IgD-negative memory B cell (primary cell): Measurements from ENCODE around the gene TEX50. TPM values are rescaled to one million over a fixed set of nuclear protein-coding genes. Genes with fewer than 3 reads are reported as not detected.
"Not testable (repeated sequence)": the region's sequence is repeated elsewhere in the genome, so short reads cannot be mapped to it uniquely, and the experiment has no call there.

ENCODE experiments used
- H3K27ac Mint-ChIP-seq, 3 donors: one replicate each; pipeline ENCODE4 v1.8.0; 2020 to 2022; ENCODE audit warnings: mild to moderate bottlenecking in 3 of 3, mixed read lengths in 3 of 3, moderate library complexity in 1 of 3
- H3K27me3 Mint-ChIP-seq: one replicate; pipeline ENCODE4 v1.8.0; 2021; ENCODE audit warnings: mixed read lengths
- H3K36me3 Mint-ChIP-seq: one replicate; pipeline ENCODE4 v1.8.0; 2020; ENCODE audit warnings: mild to moderate bottlenecking, mixed read lengths
- H3K4me1 Mint-ChIP-seq, 3 donors: one replicate each; pipeline ENCODE4 v1.8.0; 2020 to 2022; ENCODE audit warnings: mixed read lengths in 3 of 3, mild to moderate bottlenecking in 1 of 3
- H3K4me3 Mint-ChIP-seq, 4 donors: one replicate each; pipeline ENCODE4 v1.8.0; 2020 to 2022; ENCODE audit warnings: mild to moderate bottlenecking in 4 of 4, mixed read lengths in 4 of 4, moderate library complexity in 3 of 4
- H3K9me3 Mint-ChIP-seq, 3 donors: one replicate each; pipeline ENCODE4 v1.8.0; 2020 to 2021; ENCODE audit warnings: mixed read lengths in 3 of 3, mild to moderate bottlenecking in 1 of 3
- polyA plus RNA-seq: library from polyadenylated mRNA; unstranded; fragments of 300-500 nt; fragmentation: Illumina TruSeq; gene quantifications from one replicate; pipeline ENCODE4 v1.2.3, GENCODE V29; 2021

TEX50 gene
- polyA plus RNA-seq, 1 donor from 2014 or later: not detected

GRCh38 chr1:173642450-173643139 is 7.5 kb downstream of the TEX50 start:
- not testable (repeated sequence) for H3K27me3 Mint-ChIP-seq, H3K36me3 Mint-ChIP-seq, H3K9me3 Mint-ChIP-seq, H3K4me1 Mint-ChIP-seq, H3K27ac Mint-ChIP-seq, H3K4me3 Mint-ChIP-seq

DNA sequence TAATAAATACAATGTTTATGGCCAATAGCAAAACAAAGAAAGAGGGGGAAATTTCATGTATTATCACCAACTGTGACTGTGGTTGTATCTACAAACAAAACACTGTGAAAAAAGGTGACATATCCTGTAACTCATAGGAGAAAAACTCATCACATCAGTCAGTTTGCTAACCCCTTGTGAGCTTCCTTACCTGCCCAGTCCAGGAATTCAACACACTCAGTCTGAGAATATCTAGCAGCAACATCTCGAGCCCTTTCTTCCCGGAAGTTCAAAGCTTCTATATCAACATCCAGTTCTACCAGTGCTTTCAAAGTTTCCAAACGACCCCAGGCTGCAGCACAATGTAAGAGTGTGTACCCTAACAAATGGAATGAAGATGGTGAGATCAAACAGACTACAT is 11.5 kb downstream of the TEX50 start:
- peaks cover 0 to 7% (median 4%) of the 10 kb centered on the region in 3 donors for H3K9me3 Mint-ChIP-seq
- H3K4me3 Mint-ChIP-seq: no peak overlapping the region
- no peaks in the 10 kb centered on the region for H3K36me3 Mint-ChIP-seq
- H3K27ac Mint-ChIP-seq: no peak overlapping the region
- H3K27me3 Mint-ChIP-seq: peaks cover 1% of the 10 kb centered on the region
- H3K4me1 Mint-ChIP-seq: no peaks in the 10 kb centered on the region

- Mint-ChIP-seq H3K36me3 (no peaks in the 10 kb centered on the region), H3K4me3 (no peak overlapping the region), H3K27me3 (peaks cover 1% of the 10 kb centered on the region), H3K27ac (no peak overlapping the region), H3K4me1 (no peaks in the 10 kb centered on the region), H3K9me3 (peaks cover 0 to 8% (median 0%) of the 10 kb centered on the region in 3 donors)
These were observed 13.9 kb downstream of the TEX50 start for GRCh38 chr1:173648880-173649605.

- peaks cover 0 to 2% (median 0%) of the 10 kb centered on the region in 3 donors for H3K9me3 Mint-ChIP-seq
- H3K36me3 Mint-ChIP-seq: peaks cover 4% of the 10 kb centered on the region
- H3K4me3 Mint-ChIP-seq: no peak overlapping the region
- H3K27me3 Mint-ChIP-seq: peaks cover 11% of the 10 kb centered on the region
- no peaks in the 10 kb centered on the region for H3K4me1 Mint-ChIP-seq
- H3K27ac Mint-ChIP-seq: no peak overlapping the region
These were observed 25.2 kb downstream of the TEX50 start for GRCh38 chr1:173660306-173660705.

- Mint-ChIP-seq H3K27me3 (peaks cover 7% of the 10 kb centered on the region), H3K4me1 (no peaks in the 10 kb centered on the region), H3K27ac (no peak overlapping the region), H3K36me3 (peaks cover 1% of the 10 kb centered on the region), H3K9me3 (no peaks in the 10 kb centered on the region), H3K4me3 (no peak overlapping the region)
These were observed 26.1 kb downstream of the TEX50 start for GRCh38 chr1:173661271-173661670.

GRCh38 chr1:173661763-173662162 is 26.6 kb downstream of the TEX50 start:
- H3K4me3 Mint-ChIP-seq: no peak overlapping the region
- H3K9me3 Mint-ChIP-seq: no peaks in the 10 kb centered on the region

DNA sequence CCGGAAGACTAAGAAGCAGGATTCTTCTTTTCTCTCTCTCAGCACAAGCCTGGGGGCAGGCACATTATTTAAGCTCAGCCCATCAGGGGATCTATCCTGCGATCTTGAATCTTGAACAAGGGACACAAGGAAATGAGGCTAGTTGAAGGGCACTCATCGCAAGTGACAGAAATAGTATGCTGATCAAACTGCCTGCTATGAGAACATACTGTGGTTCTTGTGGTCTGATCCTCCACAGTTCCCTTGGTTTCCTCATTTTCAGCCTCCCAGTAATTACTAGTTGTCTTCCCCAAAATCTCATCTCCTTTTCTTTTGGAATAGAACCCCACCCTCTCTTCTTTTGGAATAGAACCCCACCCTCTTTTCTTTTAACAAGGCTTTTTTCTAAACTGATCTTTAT is 28.0 kb downstream of the TEX50 start:
- peaks cover 1% of the 10 kb centered on the region for H3K36me3 Mint-ChIP-seq
- peaks cover 7% of the 10 kb centered on the region for H3K27me3 Mint-ChIP-seq
- H3K4me3 Mint-ChIP-seq: no peak overlapping the region
- no peak overlapping the region for H3K27ac Mint-ChIP-seq
- H3K9me3 Mint-ChIP-seq: no peaks in the 10 kb centered on the region
- H3K4me1 Mint-ChIP-seq: no peaks in the 10 kb centered on the region

More at GRCh38 chr1:173661763-173662162, 26.6 kb downstream of the TEX50 start:
- Mint-ChIP-seq H3K27me3 (peaks cover 7% of the 10 kb centered on the region), H3K4me1 (no peaks in the 10 kb centered on the region), H3K27ac (no peak overlapping the region), H3K36me3 (peaks cover 1% of the 10 kb centered on the region)

DNA sequence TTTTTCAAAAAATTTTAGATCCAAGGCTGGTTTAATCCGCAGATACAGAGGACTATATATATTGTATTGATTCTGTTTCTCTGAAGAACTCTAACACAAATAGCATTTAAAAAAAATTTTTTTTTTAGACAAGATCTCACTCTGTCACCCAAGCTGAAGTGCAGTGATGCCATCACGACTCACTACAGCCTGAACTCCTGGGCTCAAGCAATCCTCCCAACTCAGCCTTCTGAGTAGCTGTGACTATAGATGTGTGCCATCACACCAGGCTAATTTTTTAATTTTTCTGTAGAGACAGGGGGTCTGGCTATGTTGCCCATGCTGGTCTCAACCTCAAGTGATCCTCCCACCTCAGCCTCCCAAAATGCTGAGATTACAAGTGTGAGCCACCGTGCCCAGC is 31.5 kb downstream of the TEX50 start:
- H3K4me1 Mint-ChIP-seq: peaks cover 4 to 6% (median 5%) of the 10 kb centered on the region in 3 donors
- H3K4me3 Mint-ChIP-seq: no peak overlapping the region
- H3K9me3 Mint-ChIP-seq: no peaks in the 10 kb centered on the region
- no peak overlapping the region for H3K27ac Mint-ChIP-seq
- H3K36me3 Mint-ChIP-seq: no peaks in the 10 kb centered on the region
- H3K27me3 Mint-ChIP-seq: peaks cover 32% of the 10 kb centered on the region

DNA sequence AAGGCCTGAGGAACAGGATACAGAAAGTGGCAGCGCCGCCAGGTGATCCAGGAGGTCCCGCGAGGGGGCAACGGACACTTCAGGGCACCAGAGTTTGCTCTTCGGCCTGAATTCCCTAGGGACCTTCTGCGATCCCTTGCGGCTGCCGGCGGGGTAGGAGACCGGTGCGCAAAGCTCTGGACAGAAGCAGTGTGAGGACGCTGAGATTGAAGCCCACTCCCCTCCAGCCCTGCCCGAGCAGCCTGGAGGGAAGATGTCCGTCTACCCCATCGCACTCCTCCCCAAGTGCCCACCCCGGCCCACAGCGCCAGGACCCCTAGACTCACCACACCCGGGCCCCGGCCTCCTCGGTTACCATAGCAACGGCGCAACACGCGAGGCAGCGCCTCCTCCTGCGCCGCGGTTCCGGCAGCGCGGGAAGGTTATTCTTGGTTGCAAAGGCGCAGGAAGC is 34.4 kb downstream of the TEX50 start, which contains the start of gene ANKRD45:
Gene ANKRD45 (minus strand): TSS at position 361 of the 451 bp plus-strand sequence. CDS start 10,433 bp downstream, outside the sequence.
- Mint-ChIP-seq H3K27me3 (peaks cover 27% of the 10 kb centered on the region), H3K36me3 (no peaks in the 10 kb centered on the region), H3K4me3 (peak within 1 kb of the TSS in 2 of 4 donors; percentile 82 to 84), H3K9me3 (no peaks in the 10 kb centered on the region), H3K27ac (peak within 1 kb of the TSS in 1 of 3 donors; percentile 59), H3K4me1 (peaks cover 4 to 6% (median 5%) of the 10 kb centered on the region in 3 donors)

GRCh38 chr1:173674496-173674895 is 39.4 kb downstream of the TEX50 start:
- H3K27ac Mint-ChIP-seq, H3K4me1 Mint-ChIP-seq, H3K4me3 Mint-ChIP-seq, H3K9me3 Mint-ChIP-seq, H3K36me3 Mint-ChIP-seq: not testable (repeated sequence)
- H3K27me3 Mint-ChIP-seq: peaks cover 26% of the 10 kb centered on the region

DNA sequence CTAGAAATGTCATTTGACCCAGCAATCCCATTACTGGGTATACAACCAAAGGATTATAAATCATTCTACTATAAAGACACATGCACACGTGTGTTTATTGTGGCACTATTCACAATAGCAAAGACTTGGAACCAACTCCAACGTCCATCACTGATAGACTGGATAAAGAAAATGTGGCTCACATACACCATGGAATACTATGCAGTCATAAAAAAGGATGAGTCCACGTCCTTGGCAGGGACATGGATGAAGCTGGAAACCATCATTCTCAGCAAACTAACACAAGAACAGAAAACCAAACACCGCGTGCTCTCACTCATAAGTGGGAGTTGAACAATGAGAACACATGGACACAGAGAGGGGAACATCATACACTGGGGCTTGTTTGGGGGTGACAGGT is 45.0 kb downstream of the TEX50 start:
- not testable (repeated sequence) for H3K27me3 Mint-ChIP-seq, H3K36me3 Mint-ChIP-seq, H3K9me3 Mint-ChIP-seq

DNA sequence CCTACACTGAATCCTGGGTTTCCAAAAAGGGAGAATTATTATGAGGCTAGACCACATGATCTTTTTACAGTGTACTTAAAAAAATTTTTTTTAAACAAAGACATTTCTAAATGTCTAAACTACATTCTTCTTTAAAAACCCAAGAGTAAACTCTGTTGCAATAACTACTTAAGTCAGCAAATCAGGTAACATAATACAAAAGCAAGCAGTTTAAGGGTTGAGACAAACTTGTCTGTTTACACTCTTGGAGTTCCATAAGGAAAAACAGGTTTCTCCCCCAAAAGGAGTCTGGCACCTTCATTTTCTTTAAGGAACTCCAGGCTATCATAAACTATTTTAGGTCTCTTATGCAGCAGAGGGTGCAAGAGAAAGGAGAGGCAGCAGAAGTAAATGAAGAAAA is 47.0 kb downstream of the TEX50 start:
- no peak overlapping the region for H3K27ac Mint-ChIP-seq
- no peak overlapping the region for H3K4me3 Mint-ChIP-seq
- H3K36me3 Mint-ChIP-seq: peaks cover 2% of the 10 kb centered on the region
- peaks cover 0 to 2% (median 0%) of the 10 kb centered on the region in 3 donors for H3K4me1 Mint-ChIP-seq
- H3K9me3 Mint-ChIP-seq: peaks cover 0 to 5% (median 2%) of the 10 kb centered on the region in 3 donors
- peaks cover 6% of the 10 kb centered on the region for H3K27me3 Mint-ChIP-seq

More for the DNA sequence above, 45.0 kb downstream of the TEX50 start:
- not testable (repeated sequence) for H3K4me3 Mint-ChIP-seq, H3K4me1 Mint-ChIP-seq, H3K27ac Mint-ChIP-seq

- not testable (repeated sequence) for H3K4me1 Mint-ChIP-seq
These were observed 48.7 kb downstream of the TEX50 start for GRCh38 chr1:173683838-173684237.

DNA sequence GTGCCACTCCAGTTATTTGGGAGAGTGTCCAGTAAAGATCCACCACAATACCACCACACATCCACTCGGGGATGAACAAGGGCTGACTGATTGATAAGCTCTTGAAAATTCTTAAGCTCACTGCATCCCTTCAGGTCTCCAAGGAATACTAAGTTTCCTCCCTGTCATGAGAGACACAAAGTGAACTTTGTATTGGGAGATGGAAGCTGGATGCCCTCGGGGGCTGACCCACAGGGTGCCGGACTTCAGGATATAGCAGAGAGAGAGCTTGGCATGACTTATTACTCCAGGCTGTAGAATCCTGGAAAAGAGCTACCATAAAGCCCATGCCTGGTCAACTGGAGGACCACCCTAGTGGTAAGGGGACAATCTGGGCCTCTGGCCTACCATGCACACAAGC is 50.0 kb downstream of the TEX50 start:
- H3K27me3 Mint-ChIP-seq, H3K9me3 Mint-ChIP-seq, H3K4me3 Mint-ChIP-seq, H3K27ac Mint-ChIP-seq, H3K36me3 Mint-ChIP-seq, H3K4me1 Mint-ChIP-seq: not testable (repeated sequence)

More at GRCh38 chr1:173683838-173684237, 48.7 kb downstream of the TEX50 start:
- not testable (repeated sequence) for H3K4me3 Mint-ChIP-seq, H3K27me3 Mint-ChIP-seq, H3K27ac Mint-ChIP-seq, H3K36me3 Mint-ChIP-seq, H3K9me3 Mint-ChIP-seq
